ENCODE measurements around the gene RASSF3.
A peak's percentile ranks its signal among the peaks of the same experiment; 100 is the strongest.

Gene RASSF3

DNA sequence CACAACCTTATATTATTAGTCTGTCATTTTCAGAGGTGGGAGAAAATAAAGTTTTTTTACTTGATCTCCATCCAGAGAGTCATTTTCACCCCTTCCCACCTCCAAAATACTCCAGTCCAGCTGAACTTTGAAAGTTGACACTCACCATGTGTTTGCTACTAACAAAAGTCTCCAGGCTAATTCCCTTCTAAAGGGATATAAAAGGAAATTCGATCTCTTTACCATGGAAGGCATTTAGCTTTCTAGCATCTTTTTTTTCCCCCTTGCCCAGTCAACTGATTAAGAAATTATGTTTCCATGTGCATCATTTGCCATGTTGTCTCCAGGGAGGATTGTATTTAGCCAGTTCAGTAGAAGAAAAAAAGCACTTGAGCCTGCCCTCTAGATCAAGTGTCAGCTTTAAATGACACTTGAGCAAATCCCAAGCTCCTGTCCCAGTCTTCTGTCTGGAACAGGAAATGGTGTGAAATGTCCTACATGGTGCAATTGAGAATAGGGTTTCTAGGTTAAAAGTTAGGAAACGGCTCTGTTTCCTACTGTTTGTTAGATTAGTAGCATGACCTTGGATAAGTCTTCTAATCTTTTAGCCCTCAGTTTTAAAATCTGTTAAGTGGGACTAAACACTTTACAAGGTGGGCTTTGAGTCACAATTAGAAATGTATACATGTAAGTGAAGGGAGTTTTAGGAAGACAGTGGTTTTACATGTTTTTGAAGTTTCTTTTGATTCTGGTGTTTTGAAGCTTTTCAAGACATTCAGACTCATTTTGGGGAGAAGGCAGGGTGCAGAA, 81.7 kb downstream of the RASSF3 start:
- no peak for DNase-seq (ENCODE audit: low spot score)

DNA sequence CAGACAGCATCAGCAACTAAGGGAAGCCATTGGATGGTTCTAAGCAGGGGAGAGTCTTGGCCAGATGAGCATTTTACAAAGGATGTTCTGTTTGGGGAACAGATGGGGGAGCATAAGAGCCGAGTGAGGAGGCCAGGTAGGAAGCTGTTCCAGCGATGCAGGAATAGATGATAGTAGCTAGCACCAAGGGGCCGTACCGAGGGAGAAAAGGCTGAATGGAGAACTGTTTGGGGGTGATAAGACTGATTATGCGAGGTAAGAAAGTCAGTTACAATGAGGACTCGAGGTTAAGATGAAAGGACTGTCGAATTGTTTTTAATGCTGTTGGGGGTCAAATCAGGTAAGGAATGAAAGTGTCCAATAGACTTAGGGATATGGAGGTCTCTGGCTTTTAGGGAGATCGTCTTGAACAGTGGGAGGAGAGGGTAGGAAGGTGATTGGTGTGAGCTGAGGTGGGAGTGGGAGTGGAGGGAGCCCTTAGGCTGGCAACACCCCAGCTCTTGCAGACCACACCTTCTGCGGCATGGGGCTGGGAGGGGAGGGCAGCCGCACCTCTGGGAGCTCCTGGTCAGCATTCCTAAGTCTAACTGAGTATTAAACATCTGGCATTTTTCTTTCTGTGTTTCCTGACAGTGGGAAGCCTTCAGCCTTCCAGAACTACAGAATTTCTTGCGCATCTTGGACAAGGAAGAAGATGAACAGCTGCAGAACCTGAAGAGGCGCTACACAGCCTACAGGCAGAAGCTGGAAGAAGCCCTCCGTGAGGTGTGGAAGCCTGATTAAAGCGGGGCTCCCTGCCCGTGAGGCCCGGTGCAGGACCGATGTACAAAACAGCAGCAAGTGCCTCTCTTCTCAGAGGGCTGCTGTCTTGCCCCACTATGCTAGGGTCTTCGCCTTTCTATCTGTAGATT, 84.1 kb downstream of the RASSF3 start:
- DNase-seq (ENCODE audit: low spot score): no peak

DNA sequence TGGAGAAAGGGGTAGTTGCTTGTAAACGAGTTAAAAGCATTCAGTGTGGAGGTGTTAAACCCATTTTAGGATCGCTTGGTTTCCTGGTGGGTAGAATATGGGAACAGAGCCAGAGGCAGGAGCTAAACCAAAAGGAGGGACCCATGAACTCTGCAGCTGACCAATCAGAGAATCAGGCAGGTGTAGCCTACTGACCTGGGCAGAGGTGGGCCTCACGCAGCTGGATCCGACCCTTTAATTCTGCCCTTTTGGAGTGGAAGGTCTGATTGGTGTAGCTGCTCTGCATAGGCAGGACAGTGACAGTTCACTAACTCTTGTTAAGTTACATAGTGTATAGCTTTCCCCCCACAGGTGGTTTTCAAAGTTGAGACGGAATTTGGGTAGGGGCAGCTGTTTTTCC, 85.3 kb downstream of the RASSF3 start:
- no peak for DNase-seq (ENCODE audit: low spot score)

GRCh38 chr12:64696080-64696741, 85.9 kb downstream of the RASSF3 start:
- peak; percentile 42 for DNase-seq (ENCODE audit: low spot score)

DNA sequence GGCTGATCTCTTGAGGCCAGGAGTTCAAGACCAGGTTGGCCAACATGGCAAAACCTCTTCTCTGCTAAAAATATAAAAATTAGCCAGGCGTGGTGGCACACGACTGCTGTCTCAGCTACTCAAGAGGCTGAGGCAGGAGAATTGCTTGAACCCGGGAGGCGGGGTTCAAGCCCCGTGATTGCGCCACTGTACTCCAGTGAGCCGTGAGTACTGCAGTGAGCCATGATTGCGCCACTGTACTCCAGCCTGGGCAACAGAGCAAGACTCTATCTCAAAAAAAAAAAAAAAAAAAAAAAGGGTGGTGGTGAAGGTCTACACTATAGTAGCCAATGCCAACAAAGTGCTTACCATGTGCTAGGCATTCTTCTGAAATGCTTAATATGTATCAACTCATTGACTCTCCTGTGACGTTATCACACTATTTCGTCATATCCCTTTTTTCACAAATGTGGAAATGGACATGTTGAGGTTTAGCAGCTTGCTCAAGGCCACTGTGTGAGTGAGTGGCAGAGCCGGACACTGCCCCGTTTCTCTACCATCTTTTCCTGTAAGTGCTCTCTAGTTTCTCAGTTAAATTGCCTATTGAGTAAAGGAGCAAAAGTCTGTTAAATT, 89.3 kb downstream of the RASSF3 start:
- no peak for DNase-seq (ENCODE audit: low spot score)

- DNase-seq (ENCODE audit: low spot score): no peak
Observed at GRCh38 chr12:64700532-64700931, 90.2 kb downstream of the RASSF3 start.

DNA sequence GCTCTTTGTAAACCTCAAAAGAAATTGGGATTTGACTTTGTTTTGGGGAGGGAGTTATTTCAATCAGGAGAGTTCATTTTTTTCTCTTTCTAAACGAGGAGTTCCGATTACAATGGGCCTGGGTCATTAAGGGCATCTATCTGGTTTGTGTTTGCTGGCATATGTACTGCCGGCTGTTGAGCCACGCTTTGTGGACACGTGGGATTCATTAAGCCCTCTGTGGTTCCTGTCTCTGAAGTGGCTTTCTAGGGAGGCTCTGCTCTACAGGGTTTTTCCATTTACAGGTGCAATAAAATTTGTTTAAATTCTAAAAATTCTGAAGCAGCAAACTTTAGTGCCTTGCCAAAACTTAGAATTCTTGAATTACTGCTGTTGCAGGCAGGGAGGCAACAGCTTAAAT, 91.0 kb downstream of the RASSF3 start:
- DNase-seq (ENCODE audit: low spot score): no peak

- no peak for DNase-seq (ENCODE audit: low spot score)
Observed at GRCh38 chr12:64706306-64706705, 96.0 kb downstream of the RASSF3 start.

DNA sequence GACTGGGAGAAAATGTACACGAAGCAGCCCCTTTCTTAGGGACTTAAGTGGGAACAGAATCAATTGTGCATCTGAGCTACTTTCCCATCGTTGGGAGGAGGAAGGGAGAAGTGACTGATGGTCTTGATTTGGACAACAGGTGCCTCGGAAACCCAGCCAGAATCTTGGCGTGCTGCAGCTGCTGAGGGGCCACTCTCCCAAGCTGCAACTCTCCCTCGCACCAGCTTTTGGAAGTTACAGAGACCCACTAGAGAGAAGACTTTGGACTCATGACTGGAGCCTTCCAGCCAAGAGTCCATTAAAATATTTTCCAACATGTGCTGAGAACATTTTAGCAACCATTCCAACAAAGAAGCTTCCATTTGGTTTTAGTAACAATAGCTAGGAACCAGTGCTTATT, 96.6 kb downstream of the RASSF3 start:
- no peak for DNase-seq (ENCODE audit: low spot score)

- no peak for DNase-seq (ENCODE audit: low spot score)
Observed at GRCh38 chr12:64707362-64707761, 97.1 kb downstream of the RASSF3 start.

DNA sequence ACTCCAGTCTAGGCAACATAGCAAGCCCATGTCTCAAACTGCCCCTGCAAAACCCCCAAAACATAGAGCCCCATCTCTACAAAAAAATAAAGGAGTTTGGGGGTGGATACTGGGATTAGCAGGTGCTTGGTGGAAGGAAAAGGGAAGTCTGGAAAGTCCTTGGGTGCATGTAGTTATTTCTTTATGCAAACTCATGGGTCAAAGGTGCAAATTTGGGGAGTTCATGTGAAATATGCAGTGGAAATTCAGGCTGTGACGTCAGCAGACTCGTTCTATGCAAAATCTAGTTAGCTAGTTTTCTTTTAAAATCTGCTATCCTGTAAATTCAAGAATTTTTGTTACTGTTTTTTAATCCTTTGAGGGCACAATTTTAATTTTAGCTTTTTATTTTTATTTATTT, 97.6 kb downstream of the RASSF3 start:
- no peak for DNase-seq (ENCODE audit: low spot score)

GRCh38 chr12:64709429-64709828, 99.1 kb downstream of the RASSF3 start:
- DNase-seq (ENCODE audit: low spot score): no peak

DNA sequence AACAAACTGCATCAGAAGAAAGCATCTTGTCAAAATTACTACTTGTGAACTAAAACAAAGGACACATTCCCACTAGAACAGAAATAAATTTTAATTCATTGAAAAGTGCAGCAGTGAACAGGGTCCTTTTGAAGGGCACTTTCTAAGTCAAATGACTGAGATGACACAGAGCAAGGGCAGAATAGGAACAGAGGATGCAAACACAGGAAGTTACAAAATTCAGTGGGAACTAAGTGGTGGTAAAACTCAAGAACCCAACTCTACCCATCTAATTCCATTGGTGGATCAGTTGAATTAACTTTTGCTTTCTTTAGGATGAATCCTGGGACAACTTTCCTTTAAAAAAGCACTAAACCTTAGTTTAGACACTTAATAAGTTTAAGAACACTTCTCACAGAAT, 103.1 kb downstream of the RASSF3 start:
- no peak for DNase-seq (ENCODE audit: low spot score)

DNA sequence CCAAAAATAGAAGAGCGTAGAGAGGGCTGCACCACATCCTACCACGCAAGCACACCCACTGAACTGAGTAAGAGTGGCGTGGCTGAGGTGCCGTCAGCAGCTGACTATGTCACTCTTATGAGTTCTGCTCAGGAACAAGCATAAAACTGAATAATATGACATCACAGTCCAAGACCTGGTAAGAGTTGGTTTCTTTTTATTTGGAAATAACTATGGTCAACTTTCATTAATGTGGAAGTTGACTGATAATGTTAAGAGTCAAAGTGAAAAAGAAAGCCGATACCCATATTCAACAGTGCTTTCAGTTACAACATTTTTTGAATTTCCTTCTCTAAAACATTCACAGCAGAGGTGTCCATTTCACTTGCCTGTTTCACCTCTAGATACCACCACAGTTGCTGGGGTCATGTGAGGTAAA, 104.3 kb downstream of the RASSF3 start:
- no peak for DNase-seq (ENCODE audit: low spot score)

- no peak for DNase-seq (ENCODE audit: low spot score)
Observed at GRCh38 chr12:64716371-64716770, 106.1 kb downstream of the RASSF3 start.

GRCh38 chr12:64716839-64717455, 106.7 kb downstream of the RASSF3 start:
- DNase-seq (ENCODE audit: low spot score): no peak

DNA sequence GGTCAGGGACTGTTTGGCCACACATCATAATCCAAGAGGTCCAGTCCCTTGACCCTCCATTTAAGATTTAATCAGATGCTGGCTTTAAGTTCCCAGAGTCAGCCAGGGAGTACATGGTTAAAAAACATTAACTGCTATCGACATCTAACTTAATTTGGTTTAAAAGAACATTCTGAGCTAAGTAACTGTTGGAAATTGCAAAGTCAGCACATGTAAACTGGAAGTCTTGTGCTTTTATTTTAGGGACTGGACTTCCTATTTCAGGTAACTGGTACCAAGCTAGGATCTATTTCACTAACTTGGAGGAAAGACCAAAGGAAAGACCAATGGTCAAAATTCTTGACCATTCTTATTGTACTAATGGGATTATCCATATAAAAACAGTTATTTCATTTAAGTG, 108.4 kb downstream of the RASSF3 start:
- no peak for DNase-seq (ENCODE audit: low spot score)

GRCh38 chr12:64720884-64721283, 110.6 kb downstream of the RASSF3 start:
- no peak for DNase-seq (ENCODE audit: low spot score)

DNA sequence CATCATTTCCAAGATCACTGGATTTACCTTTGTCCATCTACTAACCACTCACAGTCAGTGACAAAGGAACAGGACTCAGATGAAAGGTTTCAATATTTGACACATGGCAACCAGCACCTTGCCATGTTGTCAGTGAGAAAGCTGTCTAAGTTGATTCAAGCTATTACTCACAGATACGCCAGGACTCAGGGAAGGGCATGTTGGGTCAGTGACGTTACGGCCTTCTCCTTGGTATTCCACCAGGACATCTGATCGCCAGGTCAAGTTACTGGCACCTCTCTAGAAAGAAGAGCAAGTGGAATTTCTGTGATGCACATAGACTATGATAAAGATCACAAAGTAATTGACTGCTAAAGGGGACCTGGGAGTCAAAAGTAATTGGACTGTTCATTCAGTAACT, 112.5 kb downstream of the RASSF3 start:
- DNase-seq (ENCODE audit: low spot score): no peak

DNA sequence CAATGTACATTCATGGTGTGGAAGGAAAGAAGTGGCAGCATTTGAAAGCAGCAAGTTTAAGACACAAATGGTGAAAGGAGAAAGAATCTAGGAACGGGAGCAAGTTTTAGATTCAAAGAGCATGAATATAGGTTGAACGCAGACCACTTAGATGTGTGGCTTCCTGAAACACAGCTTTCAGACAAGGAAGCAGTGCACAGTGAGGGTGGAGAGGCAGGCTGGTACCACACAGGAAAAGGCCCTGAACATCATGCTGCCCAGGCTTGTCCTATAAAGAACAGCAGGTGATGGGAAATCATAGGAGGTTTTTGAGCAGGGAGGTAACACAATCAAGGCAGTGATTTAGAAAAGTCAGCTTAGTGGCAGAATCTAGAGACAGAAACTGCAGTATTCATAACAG, 113.3 kb downstream of the RASSF3 start:
- DNase-seq (ENCODE audit: low spot score): no peak

GRCh38 chr12:64724201-64724745, 114.0 kb downstream of the RASSF3 start:
- DNase-seq (ENCODE audit: low spot score): no peak

Data from kidney tubule cell (primary cell).